ENCODE results near the gene ADSL.

DNA sequence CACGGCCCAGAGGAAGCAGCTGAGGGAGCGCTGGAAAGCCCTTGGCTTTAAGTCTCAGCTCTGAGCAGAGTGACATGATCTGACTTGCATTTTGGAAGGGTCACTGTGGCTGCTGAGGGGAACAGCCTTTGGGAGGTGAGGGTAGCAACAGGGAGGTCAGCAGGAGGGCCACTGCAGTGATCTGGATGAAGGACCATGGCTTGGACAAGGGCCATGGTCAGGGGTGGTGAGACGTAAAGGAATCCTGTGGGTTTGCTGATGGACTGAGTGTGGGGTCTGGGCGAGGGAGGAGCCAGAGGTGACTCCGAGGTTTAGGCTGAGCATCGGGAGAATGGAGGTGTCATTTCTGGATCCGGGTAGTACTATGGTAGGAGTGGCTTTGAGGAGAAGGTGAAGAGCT is 57.4 kb downstream of the ADSL start:
- TF ChIP-seq, protein P1, sequence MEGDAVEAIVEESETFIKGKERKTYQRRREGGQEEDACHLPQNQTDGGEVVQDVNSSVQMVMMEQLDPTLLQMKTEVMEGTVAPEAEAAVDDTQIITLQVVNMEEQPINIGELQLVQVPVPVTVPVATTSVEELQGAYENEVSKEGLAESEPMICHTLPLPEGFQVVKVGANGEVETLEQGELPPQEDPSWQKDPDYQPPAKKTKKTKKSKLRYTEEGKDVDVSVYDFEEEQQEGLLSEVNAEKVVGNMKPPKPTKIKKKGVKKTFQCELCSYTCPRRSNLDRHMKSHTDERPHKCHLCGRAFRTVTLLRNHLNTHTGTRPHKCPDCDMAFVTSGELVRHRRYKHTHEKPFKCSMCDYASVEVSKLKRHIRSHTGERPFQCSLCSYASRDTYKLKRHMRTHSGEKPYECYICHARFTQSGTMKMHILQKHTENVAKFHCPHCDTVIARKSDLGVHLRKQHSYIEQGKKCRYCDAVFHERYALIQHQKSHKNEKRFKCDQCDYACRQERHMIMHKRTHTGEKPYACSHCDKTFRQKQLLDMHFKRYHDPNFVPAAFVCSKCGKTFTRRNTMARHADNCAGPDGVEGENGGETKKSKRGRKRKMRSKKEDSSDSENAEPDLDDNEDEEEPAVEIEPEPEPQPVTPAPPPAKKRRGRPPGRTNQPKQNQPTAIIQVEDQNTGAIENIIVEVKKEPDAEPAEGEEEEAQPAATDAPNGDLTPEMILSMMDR (IDR thresholded peaks at IDR 0.05) = no peak
- TF ChIP-seq POLR2A (IDR thresholded peaks at IDR 0.05) = no peak

Measured in right lobe of liver (tissue), 4 donors.